ENCODE data around the gene CSF3R.

- TF ChIP-seq POLR2A (IDR thresholded peaks at IDR 0.05; ENCODE audit: low read depth, low read length) = no peak
- no peak for TF ChIP-seq POLR2AphosphoS5 (IDR thresholded peaks at IDR 0.05; ENCODE audit: low read depth, low read length)
- no peak for TF ChIP-seq POU2F2 (IDR thresholded peaks at IDR 0.05; ENCODE audit: low read depth, low read length)
Observed at GRCh38 chr1:36494971-36495370, 12.3 kb upstream of the CSF3R start.
